Panc1 (cell line): ENCODE data around the gene PER3.
"Not testable (repeated sequence)": the region's sequence is repeated elsewhere in the genome, so short reads cannot be mapped to it uniquely, and the experiment has no call there.

ENCODE experiments used
- CTCF ChIP-seq: fragments of 450-650 bp; IDR thresholded peaks from 2 replicates; pipeline ENCODE4 v1.5.1; 2017; ENCODE audit warnings: mild to moderate bottlenecking
- POLR2AphosphoS5 ChIP-seq: IDR thresholded peaks from 2 replicates; pipeline ENCODE4 v1.6.1; 2012; ENCODE audit warnings: mild to moderate bottlenecking, low read depth, low read length, moderate library complexity
- REST ChIP-seq, 2 experiments: IDR thresholded peaks; 2 replicates each; pipeline ENCODE4 v1.6.1; 2011 to 2012; ENCODE audit warnings: low read depth in 2 of 2, control low read depth in 1 of 2, low read length in 1 of 2, mild to moderate bottlenecking in 1 of 2, moderate library complexity in 1 of 2; ENCODE audit not compliant: insufficient read depth in 1 of 2
- SIN3A ChIP-seq: IDR thresholded peaks from 2 replicates; pipeline ENCODE4 v1.6.1; 2012; ENCODE audit warnings: low read depth, mild to moderate bottlenecking, low read length, moderate library complexity, borderline replicate concordance; ENCODE audit not compliant: insufficient read depth
- TCF7L2 ChIP-seq: IDR thresholded peaks from 2 replicates; pipeline ENCODE4 v1.6.1; 2011; ENCODE audit warnings: mild to moderate bottlenecking, low read depth, low read length, inconsistent platforms

- TF ChIP-seq CTCF; POLR2AphosphoS5; REST (IDR thresholded peaks at IDR 0.05; ENCODE audit: insufficient read depth in 1 of 2, low read depth in 2 of 2, low read length in 1 of 2); SIN3A; TCF7L2: not testable (repeated sequence)
Observed at GRCh38 chr1:7791027-7791426, 6.9 kb downstream of the PER3 start.
